GM21360 (cell line): ENCODE data around the gene FFAR3.
"Not testable (repeated sequence)": the region's sequence is repeated elsewhere in the genome, so short reads cannot be mapped to it uniquely, and the experiment has no call there.

Experiments
- ATAC-seq: cut with Tn5 transposase; IDR thresholded peaks from one replicate; pipeline ENCODE4 v1.9.1; 2021; ENCODE audit warnings: mild to moderate bottlenecking, moderate library complexity; ENCODE audit not compliant: unreplicated experiment

FFAR3 gene

GRCh38 chr19:35399948-35400772 lies 41.9 kb downstream of the FFAR3 start:
- no peak for ATAC-seq

- no peak for ATAC-seq
Observed at GRCh38 chr19:35400773-35401100, 42.5 kb downstream of the FFAR3 start.

- ATAC-seq: not testable (repeated sequence)
Observed at GRCh38 chr19:35401416-35401815, 43.2 kb downstream of the FFAR3 start.

- ATAC-seq: no peak
Observed at GRCh38 chr19:35403116-35403760, 45.0 kb downstream of the FFAR3 start.

GRCh38 chr19:35404879-35405622 lies 46.8 kb downstream of the FFAR3 start:
- no peak for ATAC-seq

- ATAC-seq: no peak
Observed at GRCh38 chr19:35407619-35408018, 49.4 kb downstream of the FFAR3 start.

- ATAC-seq: no peak
Observed at GRCh38 chr19:35408284-35409171, 50.3 kb downstream of the FFAR3 start.

- no peak for ATAC-seq
Observed at GRCh38 chr19:35409191-35409590, 50.9 kb downstream of the FFAR3 start.
